H1 (cell line): Measurements from ENCODE around the gene LBH. TPM values are rescaled to one million over a fixed set of nuclear protein-coding genes. Genes with fewer than 3 reads are reported as not detected.

Experiments used
- BRCA1 ChIP-seq: IDR thresholded peaks from 2 replicates; pipeline ENCODE4 v1.6.1; 2012; ENCODE audit warnings: low read depth, low read length, improper control_type of control experiment
- POU5F1 ChIP-seq: IDR thresholded peaks from 2 replicates; pipeline ENCODE4 v1.6.1; 2011; ENCODE audit warnings: low read depth, mild to moderate bottlenecking, low read length, moderate library complexity
- SRF ChIP-seq: IDR thresholded peaks from 2 replicates; pipeline ENCODE4 v1.6.1; 2011; ENCODE audit warnings: mild to moderate bottlenecking, low read depth, low read length, moderate library complexity
- TAF7 ChIP-seq: optimal IDR thresholded peaks from 2 replicates; pipeline ENCODE3; 2011; ENCODE audit warnings: low read depth, mild to moderate bottlenecking, inconsistent platforms, low read length, moderate library complexity, borderline replicate concordance
- polyA plus RNA-seq, 7 experiments: library from polyadenylated mRNA; depleted of rRNA in 3 of 7; stranded (reverse) in 5 of 7; unstranded in 2 of 7; fragments of >200 nt in 5 of 7; fragments of 200-250 nt in 2 of 7; gene quantifications; 1 replicate in 5 of 7; 2 replicates in 1 of 7; 4 replicates in 1 of 7; pipeline versions ENCODE4 v1.2.1 to v1.2.3, GENCODE V29; 2011 to 2013; ENCODE audit warnings: missing spikeins in 2 of 7, mixed read lengths in 2 of 7
- total RNA-seq: library from RNA; stranded (reverse); fragmentation: NEBNext Ultra II Directional; extraction: Animal tissue kit (Norgen Biotek cat#: 25700); gene quantifications from 2 replicates; pipeline ENCODE4 v1.2.1, GENCODE V29; 2021

The LBH gene
- total and polyA plus RNA-seq, 2 of the 8 experiments (the other 6 are each of a cell fraction or from before 2014, with no cell fraction given) = 25.7 to 34.5 TPM

DNA sequence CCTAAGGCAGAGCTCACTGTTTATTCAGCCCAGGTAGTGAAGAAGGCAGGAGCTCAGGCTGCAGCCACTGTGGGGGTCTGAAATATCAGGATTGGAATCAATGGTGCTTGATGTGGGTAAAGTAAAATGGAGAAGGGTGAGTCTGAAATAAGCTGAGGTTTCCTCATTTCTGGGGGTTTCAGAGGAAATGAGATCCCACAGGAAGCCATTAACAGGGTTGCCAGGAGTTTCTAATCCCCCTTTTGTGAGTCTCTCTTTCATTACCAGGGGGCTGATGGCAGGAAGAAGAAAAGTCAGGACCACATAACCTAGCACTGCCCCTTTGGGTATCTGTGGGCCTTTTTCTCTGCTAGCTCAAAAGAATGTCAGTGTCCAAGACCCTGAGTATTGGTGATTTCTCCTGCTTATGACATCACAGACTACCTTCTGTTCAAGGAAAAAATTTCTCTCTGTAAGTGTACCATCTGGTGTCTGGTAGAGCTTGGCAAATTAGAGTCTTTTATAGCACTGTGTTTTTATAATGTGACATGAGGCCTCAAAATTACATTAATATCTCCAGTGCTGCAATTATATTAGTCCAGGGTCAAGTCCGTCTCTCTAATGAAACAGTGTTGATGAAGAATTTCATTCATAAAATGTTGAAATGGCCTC, 56.0 kb downstream of the LBH start (continued):
- no peak for TF ChIP-seq SRF
- TF ChIP-seq POU5F1 = no peak
- no peak for TF ChIP-seq TAF7
- no peak for TF ChIP-seq BRCA1
- TF ChIP-seq, all 59 proteins: peak for 0
